SH-SY5Y (cell line): ENCODE data around the gene PODNL1.

Experiments used
- GATA2 ChIP-seq: IDR thresholded peaks from 2 replicates; pipeline ENCODE4 v1.6.1; 2011; ENCODE audit warnings: mild to moderate bottlenecking, low read depth, low read length
- GATA3 ChIP-seq: IDR thresholded peaks from 2 replicates; pipeline ENCODE4 v1.6.1; 2011; ENCODE audit warnings: low read depth, mild to moderate bottlenecking, low read length, moderate library complexity

DNA sequence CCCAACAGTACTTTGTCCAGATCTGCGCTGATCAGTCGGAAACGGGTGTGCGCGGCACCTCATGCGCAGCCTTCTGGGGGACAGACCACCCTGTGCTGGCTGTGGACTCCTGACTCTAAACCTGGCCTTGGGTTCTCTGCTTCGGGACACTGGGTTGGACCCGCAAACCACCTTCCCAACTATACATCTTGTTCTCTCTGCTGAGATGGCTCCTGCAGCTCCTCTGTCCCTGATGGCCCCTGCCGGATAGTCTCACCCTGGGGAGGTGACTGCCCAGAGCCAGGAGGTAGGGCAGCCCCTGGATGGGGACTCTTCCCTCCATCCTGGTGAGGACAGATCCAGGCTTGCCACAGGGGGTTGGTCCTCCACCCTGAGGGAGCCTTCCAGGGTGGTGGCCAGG is 44.6 kb upstream of the PODNL1 start:
- TF ChIP-seq GATA2: no peak
- TF ChIP-seq GATA3: no peak
